Measurements from ENCODE around the gene GPANK1.
"Not testable (repeated sequence)": the region's sequence is repeated elsewhere in the genome, so short reads cannot be mapped to it uniquely, and the experiment has no call there.

Gene GPANK1

DNA sequence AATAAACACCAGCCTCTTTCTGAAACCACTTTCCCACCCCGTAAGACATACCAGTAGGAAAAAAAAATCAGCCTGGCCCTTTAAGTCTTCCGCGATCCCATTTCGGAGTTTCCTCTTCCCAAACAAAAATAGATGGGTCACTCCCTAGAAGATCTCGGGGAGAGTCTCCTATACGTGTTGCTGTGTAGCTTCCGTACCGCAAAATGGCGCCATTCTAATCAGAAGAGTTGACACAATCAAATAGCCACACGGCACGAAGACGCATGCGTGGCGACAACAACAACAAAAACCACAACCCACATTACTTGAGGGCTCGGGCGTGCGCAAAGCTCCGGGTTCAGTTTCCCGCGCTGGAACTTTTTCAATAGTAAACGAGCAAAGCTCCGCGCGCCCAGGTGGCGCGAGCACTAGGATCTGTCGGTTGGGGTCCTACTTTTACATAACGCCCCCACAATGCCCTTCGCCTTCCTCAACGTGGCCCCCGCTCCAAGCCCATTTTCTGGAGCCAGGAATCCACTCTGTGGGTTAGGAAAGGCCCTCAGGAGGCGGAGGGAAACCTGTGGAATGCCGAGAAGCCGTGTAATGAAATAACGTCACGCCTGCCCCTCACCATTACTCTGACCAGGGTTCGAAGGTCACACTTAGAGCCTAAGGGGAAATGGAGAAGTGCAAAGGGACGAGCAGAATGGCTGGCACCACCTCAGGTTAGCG, at the start of gene GPANK1:
Gene GPANK1 (minus strand): TSS at position 208 of the 711 bp plus-strand sequence. CDS start 519 bp downstream, outside the sequence.
- DNase-seq (ENCODE audit: low spot score): peak; percentile 45
- no peak for FAIRE-seq

GRCh38 chr6:31713991-31714684, 49.3 kb upstream of the GPANK1 start:
- DNase-seq (ENCODE audit: low spot score): no peak
- FAIRE-seq: no peak

DNA sequence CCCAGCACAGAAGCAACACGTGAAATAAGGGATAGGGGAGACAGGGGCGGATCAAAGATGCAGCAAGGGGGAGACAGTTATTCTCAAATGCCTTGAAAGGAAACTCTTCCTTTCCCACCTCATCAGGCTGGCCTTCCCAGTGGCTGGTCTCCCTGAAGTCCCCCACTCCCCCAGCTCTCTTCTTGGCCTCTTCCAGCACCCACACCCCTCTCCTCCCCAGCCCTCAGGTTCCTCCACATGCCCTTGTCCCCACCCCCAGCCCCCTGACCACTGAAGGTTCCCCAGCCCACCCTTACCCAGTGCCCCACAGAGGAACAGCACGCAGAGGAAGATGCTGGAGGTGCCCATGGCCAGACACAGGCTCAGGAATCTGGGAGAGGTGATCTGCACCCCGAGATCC, 48.7 kb upstream of the GPANK1 start:
- FAIRE-seq: no peak
- DNase-seq (ENCODE audit: low spot score): no peak

GRCh38 chr6:31712296-31712695, 47.5 kb upstream of the GPANK1 start:
- FAIRE-seq (no peak), DNase-seq (ENCODE audit: low spot score) (no peak)

- DNase-seq (ENCODE audit: low spot score): no peak
- FAIRE-seq: no peak
Measured at GRCh38 chr6:31711233-31711632, 46.4 kb upstream of the GPANK1 start.

- FAIRE-seq: no peak
Measured at GRCh38 chr6:31710523-31711219, 45.9 kb upstream of the GPANK1 start.

GRCh38 chr6:31709157-31709556, 44.4 kb upstream of the GPANK1 start:
- not testable (repeated sequence) for FAIRE-seq; DNase-seq (ENCODE audit: low spot score)

More at GRCh38 chr6:31710523-31711219, 45.9 kb upstream of the GPANK1 start:
- DNase-seq (ENCODE audit: low spot score): no peak

- FAIRE-seq (no peak), DNase-seq (ENCODE audit: low spot score) (no peak)
Measured at GRCh38 chr6:31708224-31708623, 43.4 kb upstream of the GPANK1 start.

GRCh38 chr6:31707701-31708100, 42.9 kb upstream of the GPANK1 start:
- FAIRE-seq: no peak
- no peak for DNase-seq (ENCODE audit: low spot score)

DNA sequence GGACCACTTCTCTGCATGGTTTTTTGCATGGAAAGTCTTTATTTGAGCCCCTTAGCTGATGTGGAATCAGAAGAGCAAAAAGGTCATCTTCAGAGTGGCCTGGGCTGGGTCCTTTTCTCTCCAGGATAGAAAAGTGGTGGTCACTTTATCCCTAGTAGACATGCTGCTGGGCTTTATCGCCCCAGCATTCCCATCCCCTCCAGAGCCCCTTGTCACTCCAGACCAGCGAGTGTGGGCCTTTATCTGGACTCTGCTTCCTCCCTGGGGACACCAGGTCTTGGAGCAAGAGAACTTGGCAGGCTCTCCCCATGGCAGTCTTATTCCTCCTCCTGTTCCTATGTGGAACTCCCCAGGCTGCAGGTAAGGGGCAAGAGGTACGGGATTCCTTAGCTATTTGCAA, 41.8 kb upstream of the GPANK1 start, which contains the start of gene LY6G6F:
Gene LY6G6F (plus strand): TSS at position 268 of the 400 bp plus-strand sequence. CDS start 41 bp downstream, at position 309.
- DNase-seq (ENCODE audit: low spot score) (no peak), FAIRE-seq (no peak)

DNA sequence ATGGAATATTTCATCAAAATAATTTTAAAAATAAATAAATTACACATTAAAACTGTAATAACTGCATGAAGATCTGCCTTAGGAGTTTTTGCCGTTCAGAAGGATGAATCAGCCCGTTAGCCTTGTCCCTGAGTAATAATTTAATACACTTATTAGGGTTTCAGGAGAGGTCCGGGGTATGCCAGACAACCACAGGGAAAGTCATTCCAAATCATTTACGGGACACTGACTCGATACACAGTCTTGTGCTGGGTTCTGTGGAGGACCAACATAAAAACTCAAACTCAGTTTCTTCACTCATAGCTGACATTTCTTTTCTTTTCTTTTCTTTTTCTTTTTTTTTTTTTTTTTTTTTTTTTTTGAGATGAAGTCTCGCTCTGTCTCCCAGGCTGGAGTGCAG, 41.1 kb upstream of the GPANK1 start:
- DNase-seq (ENCODE audit: low spot score): no peak
- no peak for FAIRE-seq

GRCh38 chr6:31702819-31703716, 38.3 kb upstream of the GPANK1 start, which contains the start of gene ABHD16A:
TSS of gene ABHD16A (minus strand) at chr6:31703324. CDS start at chr6:31703281, 43 bp downstream.
- peak; percentile 89 for DNase-seq (ENCODE audit: low spot score)
- FAIRE-seq: peak; percentile 67

DNA sequence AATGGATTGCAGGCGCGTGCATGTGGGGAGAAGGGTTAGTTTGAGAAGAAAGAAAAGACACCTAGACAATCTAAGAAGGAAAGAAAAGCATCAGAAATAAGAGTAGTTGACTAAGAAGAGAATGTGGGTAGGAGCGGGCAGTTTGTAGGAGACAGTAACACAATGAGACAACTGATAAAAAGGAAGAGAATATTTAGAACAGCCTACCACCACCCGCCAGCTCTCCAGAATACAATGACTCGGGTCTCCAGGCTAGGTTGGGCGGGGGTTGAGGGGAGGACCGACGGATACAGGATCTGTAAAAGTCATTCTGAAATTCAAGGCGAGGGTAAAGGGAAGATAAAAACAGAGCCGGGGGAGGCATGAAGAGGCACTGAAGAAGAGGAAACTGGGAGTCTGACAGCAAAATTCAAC, 37.6 kb upstream of the GPANK1 start:
- FAIRE-seq (no peak), DNase-seq (ENCODE audit: low spot score) (no peak)

GRCh38 chr6:31701666-31702404, 37.0 kb upstream of the GPANK1 start:
- DNase-seq (ENCODE audit: low spot score) (no peak), FAIRE-seq (no peak)

GRCh38 chr6:31700740-31701401, 36.1 kb upstream of the GPANK1 start:
- no peak for DNase-seq (ENCODE audit: low spot score)
- no peak for FAIRE-seq

DNA sequence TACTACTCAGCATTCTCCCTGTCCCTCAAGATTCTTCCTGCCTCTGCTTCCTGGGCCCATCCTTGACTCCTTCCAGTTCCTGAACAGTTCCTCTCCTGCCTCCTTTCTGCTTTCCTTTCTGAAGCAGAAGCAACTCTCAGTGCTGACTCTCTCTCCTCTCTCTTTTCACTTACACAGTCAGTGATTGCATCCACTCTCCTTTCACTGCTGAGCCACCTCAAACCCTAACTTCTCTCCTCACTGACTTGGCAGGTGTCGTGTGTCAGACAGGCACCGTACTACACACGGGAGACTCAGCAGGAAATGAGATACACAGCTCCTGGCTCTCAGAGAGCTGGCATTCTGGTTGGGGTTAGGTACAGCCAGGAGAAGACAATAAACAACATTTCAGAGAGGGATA, 32.8 kb upstream of the GPANK1 start:
- no peak for FAIRE-seq

GRCh38 chr6:31693535-31693934, 28.7 kb upstream of the GPANK1 start:
- no peak for FAIRE-seq
- no peak for DNase-seq (ENCODE audit: low spot score)

More for the DNA sequence above, 32.8 kb upstream of the GPANK1 start:
- DNase-seq (ENCODE audit: low spot score): no peak

GRCh38 chr6:31692886-31693285, 28.1 kb upstream of the GPANK1 start:
- DNase-seq (ENCODE audit: low spot score): no peak
- FAIRE-seq: no peak

DNA sequence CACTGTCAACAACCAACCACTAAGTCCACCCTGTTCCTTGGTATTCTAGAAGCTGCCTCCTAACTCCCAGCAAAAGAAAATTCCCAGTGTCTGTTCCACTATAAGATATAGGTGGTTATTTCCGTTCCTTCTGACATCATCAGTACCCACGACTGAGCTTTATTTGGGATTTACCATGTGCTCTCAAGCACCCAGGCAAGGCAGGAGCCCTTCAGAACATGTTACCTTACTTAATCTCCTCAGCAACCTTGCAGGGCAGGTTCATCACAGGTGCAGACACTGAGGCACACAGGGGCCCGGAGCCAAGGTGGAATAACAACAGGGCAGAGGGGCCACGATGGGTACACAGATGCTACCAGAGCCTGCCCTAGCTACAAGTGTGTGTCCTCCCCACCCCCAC, 27.6 kb upstream of the GPANK1 start:
- FAIRE-seq (no peak), DNase-seq (ENCODE audit: low spot score) (no peak)
